ENCODE data around the gene AGBL2.
A peak's percentile ranks its signal among the peaks of the same experiment; 100 is the strongest.

The AGBL2 gene

DNA sequence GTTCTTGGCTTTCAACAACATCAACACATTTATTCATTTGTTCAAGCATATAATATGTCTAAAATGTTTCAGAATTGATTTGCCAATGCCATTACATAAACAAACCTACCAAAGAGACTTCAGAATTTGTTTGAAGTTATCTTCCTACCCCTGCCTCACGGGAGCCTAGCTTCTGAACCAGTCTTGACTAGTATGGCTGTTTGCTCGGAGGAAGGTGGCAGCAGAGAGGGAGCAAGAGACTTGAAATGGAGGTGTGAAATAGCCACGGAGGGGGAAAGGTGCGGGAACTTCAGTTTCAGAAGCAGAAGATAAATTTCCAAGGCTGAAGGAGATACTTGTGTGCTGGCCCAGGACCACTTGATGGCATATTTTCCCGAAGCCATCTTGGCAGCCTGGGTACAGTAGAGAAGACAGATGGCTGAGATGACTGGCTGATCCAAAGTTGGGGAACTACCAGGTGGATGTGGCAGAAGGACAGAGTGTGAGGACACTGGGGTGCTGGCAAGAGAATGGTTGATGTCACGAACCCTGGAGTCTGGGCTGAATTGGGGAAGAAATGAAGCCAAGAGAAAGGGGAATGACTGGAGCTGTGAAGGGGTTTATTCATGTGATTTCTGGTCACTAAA lies 58.8 kb downstream of the AGBL2 start:
- TF ChIP-seq, protein P1, sequence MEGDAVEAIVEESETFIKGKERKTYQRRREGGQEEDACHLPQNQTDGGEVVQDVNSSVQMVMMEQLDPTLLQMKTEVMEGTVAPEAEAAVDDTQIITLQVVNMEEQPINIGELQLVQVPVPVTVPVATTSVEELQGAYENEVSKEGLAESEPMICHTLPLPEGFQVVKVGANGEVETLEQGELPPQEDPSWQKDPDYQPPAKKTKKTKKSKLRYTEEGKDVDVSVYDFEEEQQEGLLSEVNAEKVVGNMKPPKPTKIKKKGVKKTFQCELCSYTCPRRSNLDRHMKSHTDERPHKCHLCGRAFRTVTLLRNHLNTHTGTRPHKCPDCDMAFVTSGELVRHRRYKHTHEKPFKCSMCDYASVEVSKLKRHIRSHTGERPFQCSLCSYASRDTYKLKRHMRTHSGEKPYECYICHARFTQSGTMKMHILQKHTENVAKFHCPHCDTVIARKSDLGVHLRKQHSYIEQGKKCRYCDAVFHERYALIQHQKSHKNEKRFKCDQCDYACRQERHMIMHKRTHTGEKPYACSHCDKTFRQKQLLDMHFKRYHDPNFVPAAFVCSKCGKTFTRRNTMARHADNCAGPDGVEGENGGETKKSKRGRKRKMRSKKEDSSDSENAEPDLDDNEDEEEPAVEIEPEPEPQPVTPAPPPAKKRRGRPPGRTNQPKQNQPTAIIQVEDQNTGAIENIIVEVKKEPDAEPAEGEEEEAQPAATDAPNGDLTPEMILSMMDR (IDR thresholded peaks at IDR 0.05; ENCODE audit: low read depth, low read length, missing control alignments) = no peak
- DNase-seq (ENCODE audit: low read depth) = no peak
- in situ Hi-C loops (cut with HindIII; ENCODE audit: low sequenced_read_pairs) = no loop called here
- no peak overlapping the region for H3K4me3 ChIP-seq (ENCODE audit: low read depth, low read length)

- H3K4me3 ChIP-seq (ENCODE audit: low read depth, low read length) = no peak overlapping the region
- DNase-seq (ENCODE audit: low read depth) = no peak
- in situ Hi-C loops (cut with HindIII; ENCODE audit: low sequenced_read_pairs) = no loop called here
- TF ChIP-seq, protein P1 (IDR thresholded peaks at IDR 0.05; ENCODE audit: low read depth, low read length, missing control alignments) = no peak
Observed at GRCh38 chr11:47651818-47652469, 63.2 kb downstream of the AGBL2 start.

- no peak for DNase-seq (ENCODE audit: low read depth)
- in situ Hi-C loops (cut with HindIII; ENCODE audit: low sequenced_read_pairs) = no loop called here
- no peak overlapping the region for H3K4me3 ChIP-seq (ENCODE audit: low read depth, low read length)
- TF ChIP-seq, protein P1 (IDR thresholded peaks at IDR 0.05; ENCODE audit: low read depth, low read length, missing control alignments) = no peak
Observed at GRCh38 chr11:47649276-47649675, 65.9 kb downstream of the AGBL2 start.

- no peak overlapping the region for H3K4me3 ChIP-seq (ENCODE audit: low read depth, low read length)
- no peak for DNase-seq (ENCODE audit: low read depth)
- TF ChIP-seq, protein P1 (IDR thresholded peaks at IDR 0.05; ENCODE audit: low read depth, low read length, missing control alignments) = no peak
- in situ Hi-C loops (cut with HindIII; ENCODE audit: low sequenced_read_pairs) = no loop called here
Observed at GRCh38 chr11:47646019-47646418, 69.2 kb downstream of the AGBL2 start.

DNA sequence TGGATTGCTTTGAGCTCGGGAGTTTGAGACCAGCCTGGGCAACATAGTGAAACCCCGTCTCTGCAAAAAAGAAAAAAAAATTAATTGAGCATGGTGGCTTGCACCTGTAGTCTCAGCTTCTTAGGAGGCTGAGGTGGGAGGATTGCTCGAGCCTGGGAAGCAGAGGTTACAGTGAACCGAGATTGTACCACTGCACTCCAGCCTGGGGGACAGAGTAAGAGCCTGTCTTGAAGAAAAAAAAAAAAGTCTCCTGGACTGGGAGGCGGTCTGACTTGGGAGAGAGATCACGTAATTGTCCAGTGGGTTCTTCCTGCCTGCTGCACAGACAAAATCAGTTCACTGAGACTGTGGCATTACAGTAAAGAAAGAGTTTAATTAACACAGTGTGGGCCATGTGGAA lies 69.7 kb downstream of the AGBL2 start:
- TF ChIP-seq, protein P1 (IDR thresholded peaks at IDR 0.05; ENCODE audit: low read depth, low read length, missing control alignments) = no peak
- in situ Hi-C loops (cut with HindIII; ENCODE audit: low sequenced_read_pairs) = no loop called here
- DNase-seq (ENCODE audit: low read depth) = no peak
- H3K4me3 ChIP-seq (ENCODE audit: low read depth, low read length) = no peak overlapping the region

DNA sequence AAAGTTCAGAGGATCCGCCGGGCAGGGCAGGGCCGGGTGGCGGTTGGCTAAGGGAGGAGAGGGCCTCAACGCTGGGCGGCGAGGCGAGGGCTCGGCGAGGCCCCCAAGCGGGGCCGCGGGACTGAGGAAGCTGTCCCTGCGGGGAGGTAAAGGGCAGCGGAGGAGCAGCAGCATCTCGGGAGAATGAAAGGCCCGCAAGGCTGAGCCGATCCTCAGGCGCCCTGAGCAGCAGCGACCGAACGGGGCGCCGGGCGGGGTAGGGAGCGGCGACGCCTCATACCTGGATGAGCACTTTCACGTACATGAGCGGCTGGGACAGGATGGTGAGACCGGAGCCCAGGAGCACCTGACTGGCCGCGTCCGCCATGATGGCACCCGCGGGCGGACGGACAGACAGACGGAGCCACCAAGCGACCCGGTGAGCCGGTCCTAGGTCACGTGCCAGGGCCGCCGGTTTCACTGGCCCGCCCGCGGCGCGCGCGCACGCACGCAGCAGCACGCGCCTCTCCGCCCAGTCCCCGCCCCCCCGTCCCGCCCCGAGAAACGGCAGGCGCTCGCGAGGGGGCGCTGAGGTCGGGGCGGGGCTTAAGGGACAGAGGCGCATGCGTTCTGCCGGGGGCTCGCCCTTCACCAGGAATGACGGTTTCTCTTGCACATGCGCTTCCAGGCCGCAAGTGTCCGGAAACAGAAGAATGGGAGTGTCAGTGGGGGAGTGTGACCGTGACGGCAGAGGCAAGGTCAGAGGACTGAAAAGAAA lies 72.9 kb downstream of the AGBL2 start, which contains the start of gene MTCH2:
Gene MTCH2 (minus strand): TSS at position 461 of the 757 bp plus-strand sequence. CDS start 94 bp downstream, at position 367.
- DNase-seq (ENCODE audit: low read depth) = peak; percentile 91
- in situ Hi-C loops (cut with HindIII; ENCODE audit: low sequenced_read_pairs) = no loop called here
- peak within 1 kb of the TSS; percentile 90 for H3K4me3 ChIP-seq (ENCODE audit: low read depth, low read length)
- TF ChIP-seq, protein P1 (IDR thresholded peaks at IDR 0.05; ENCODE audit: low read depth, low read length, missing control alignments) = peak; percentile 1

Data from astrocyte of the cerebellum (primary cell).